Left lung (tissue), 10 donors: ENCODE data around the gene CMSS1. TPM values are rescaled to one million over a fixed set of nuclear protein-coding genes. Genes with fewer than 3 reads are reported as not detected.

ENCODE experiments used
- ATAC-seq: fragments of 200-7000 bp; cut with Tn5 transposase; one replicate; pipeline ENCODE4 v1.9.1; 2020; ENCODE audit warnings: moderate library complexity
- DNase-seq, 4 donors: peaks; one replicate each; pipeline ENCODE4 v3.0.0-alpha.2; 2013 to 2020
- H3K27ac ChIP-seq, 2 donors: fragments of 200-600 bp; sonication (generic) in 1 of 2; one replicate each; pipeline versions ENCODE4 v1.5.0 to v1.8.0; 2020 to 2021
- H3K27me3 ChIP-seq, 2 donors: fragments of 200-600 bp; sonication (generic) in 1 of 2; one replicate each; pipeline versions ENCODE4 v1.5.0 to v1.8.0; 2020 to 2021
- H3K36me3 ChIP-seq, 2 donors: fragments of 200-600 bp; sonication (generic) in 1 of 2; one replicate each; pipeline versions ENCODE4 v1.5.0 to v1.8.0; 2020 to 2021
- H3K4me1 ChIP-seq, 2 donors: fragments of 200-600 bp; one replicate each; pipeline ENCODE4 v1.8.0; 2021
- H3K4me3 ChIP-seq, 2 donors: fragments of 200-600 bp; sonication (generic) in 1 of 2; one replicate each; pipeline versions ENCODE4 v1.5.0 to v1.8.0; 2020 to 2021; ENCODE audit warnings: mild to moderate bottlenecking in 1 of 2
- H3K9me3 ChIP-seq, 2 donors: fragments of 200-600 bp; sonication (generic) in 1 of 2; one replicate each; pipeline versions ENCODE4 v1.5.0 to v1.8.0; 2020 to 2021
- CTCF ChIP-seq, 2 donors: fragments of 200-600 bp; sonication (generic) in 1 of 2; IDR thresholded peaks; one replicate each; pipeline versions ENCODE4 v1.5.0 to v1.8.0; 2021; ENCODE audit warnings: antibody characterized with exemption in 2 of 2
- intact Hi-C, 2 donors: fragments of 100-400 bp; cut with DNase I; formaldehyde crosslinking; loops; one replicate each; pipeline versions ENCODE4 v1.11.2 to v1.14.2; 2022
- polyA plus RNA-seq, 6 donors: library from polyadenylated mRNA; unstranded; fragments of 120-200 nt; gene quantifications; one replicate each; pipeline ENCODE4 v1.2.1, GENCODE V29; 2013; ENCODE audit not compliant: insufficient read length in 6 of 6
- total RNA-seq, 2 donors: library from RNA; stranded (reverse); fragmentation: NEBNext Ultra II Directional; extraction: Animal tissue kit (Norgen Biotek cat#: 25700); gene quantifications; one replicate each; pipeline ENCODE4 v1.2.1, GENCODE V29; 2021
- donor health status: DM: no; HTN: yes; CAD: no.
- donor health status: DM: no; HTN: no; CAD: no.

Gene CMSS1
- total and polyA plus RNA-seq, 8 donors, result 13.4 to 51.0 (median 41.8) TPM

GRCh38 chr3:100081986-100082692 is 264.5 kb downstream of the CMSS1 start:
- Histone ChIP-seq H3K27me3 (no peaks in the 10 kb centered on the region), H3K4me3 (no peak overlapping the region), H3K27ac (peak overlapping the region in 1 of 2 donors; percentile 10), H3K9me3 (no peaks in the 10 kb centered on the region), H3K4me1 (peaks cover 0 to 9% of the 10 kb centered on the region in 2 donors), H3K36me3 (no peaks in the 10 kb centered on the region)
- DNase-seq, result peak in 1 of 4 donors; percentile 33
- intact Hi-C loops, result no loop called here
- no peak for TF ChIP-seq CTCF (IDR thresholded peaks at IDR 0.05)
- no peak for ATAC-seq

- Histone ChIP-seq H3K4me3 (no peak overlapping the region), H3K27me3 (no peaks in the 10 kb centered on the region), H3K9me3 (no peaks in the 10 kb centered on the region), H3K36me3 (no peaks in the 10 kb centered on the region), H3K27ac (peak overlapping the region in 1 of 2 donors; percentile 10), H3K4me1 (peaks cover 0 to 7% of the 10 kb centered on the region in 2 donors)
- intact Hi-C loops, result no loop called here
- DNase-seq (no peak), ATAC-seq (no peak)
- TF ChIP-seq CTCF (IDR thresholded peaks at IDR 0.05), result no peak
Observed at GRCh38 chr3:100082714-100083113, 265.1 kb downstream of the CMSS1 start.

GRCh38 chr3:100083209-100083608 is 265.5 kb downstream of the CMSS1 start:
- intact Hi-C loops, result no loop called here
- Histone ChIP-seq H3K9me3 (no peaks in the 10 kb centered on the region), H3K27ac (no peak overlapping the region), H3K4me1 (peaks cover 0 to 7% of the 10 kb centered on the region in 2 donors), H3K36me3 (no peaks in the 10 kb centered on the region), H3K4me3 (no peak overlapping the region), H3K27me3 (no peaks in the 10 kb centered on the region)
- DNase-seq, result no peak
- TF ChIP-seq CTCF (IDR thresholded peaks at IDR 0.05), result no peak
- no peak for ATAC-seq

GRCh38 chr3:100084100-100084806 is 266.6 kb downstream of the CMSS1 start:
- H3K9me3 ChIP-seq, result no peaks in the 10 kb centered on the region
- no peak overlapping the region for H3K4me3 ChIP-seq
- DNase-seq (no peak), ATAC-seq (peak; percentile 42)
- intact Hi-C loops, result no loop called here
- no peaks in the 10 kb centered on the region for H3K36me3 ChIP-seq
- no peak for TF ChIP-seq CTCF (IDR thresholded peaks at IDR 0.05)
- H3K27ac ChIP-seq, result peak overlapping the region in 1 of 2 donors; percentile 6
- H3K27me3 ChIP-seq, result no peaks in the 10 kb centered on the region
- peaks cover 0 to 7% of the 10 kb centered on the region in 2 donors for H3K4me1 ChIP-seq

- Histone ChIP-seq H3K36me3 (no peaks in the 10 kb centered on the region), H3K4me3 (no peak overlapping the region), H3K4me1 (peaks cover 0 to 19% of the 10 kb centered on the region in 2 donors), H3K9me3 (no peaks in the 10 kb centered on the region), H3K27ac (no peak overlapping the region), H3K27me3 (no peaks in the 10 kb centered on the region)
- no peak for TF ChIP-seq CTCF (IDR thresholded peaks at IDR 0.05)
- intact Hi-C loops, result no loop called here
- ATAC-seq (no peak), DNase-seq (no peak)
Observed at GRCh38 chr3:100086401-100086800, 268.7 kb downstream of the CMSS1 start.
